Measurements from ENCODE around the gene WDR59.
A peak's percentile ranks its signal among the peaks of the same experiment; 100 is the strongest.

WDR59 gene

DNA sequence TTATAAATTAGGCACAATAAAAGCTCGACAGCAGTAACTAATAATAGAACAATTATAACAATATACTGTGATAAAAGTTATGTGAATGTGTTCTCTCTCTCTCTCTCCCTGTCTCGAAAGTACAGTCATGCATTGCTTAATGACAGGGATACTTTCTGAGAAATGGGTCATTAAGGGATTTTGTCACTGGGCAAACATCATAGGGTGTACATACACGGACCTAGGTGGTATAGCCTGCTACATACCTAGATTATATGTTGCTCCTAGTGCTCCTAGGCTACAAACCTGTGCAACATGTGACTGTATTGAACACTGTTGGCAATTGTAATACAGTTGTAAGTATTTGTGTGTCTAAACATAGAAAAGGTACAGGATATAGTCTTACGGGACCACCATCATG is 20.8 kb upstream of the WDR59 start:
- Histone ChIP-seq H3K36me3 (peaks cover 3% of the 10 kb centered on the region; the same call in 1 of the 2 replicates), H3K4me3 (ENCODE audit: low read depth, low read length) (no peak overlapping the region), H3K4me1 (peaks cover 8% of the 10 kb centered on the region), H3K27me3 (no peaks in the 10 kb centered on the region), H3K9me3 (no peaks in the 10 kb centered on the region)
- no peak for DNase-seq
- TF ChIP-seq, protein P1, sequence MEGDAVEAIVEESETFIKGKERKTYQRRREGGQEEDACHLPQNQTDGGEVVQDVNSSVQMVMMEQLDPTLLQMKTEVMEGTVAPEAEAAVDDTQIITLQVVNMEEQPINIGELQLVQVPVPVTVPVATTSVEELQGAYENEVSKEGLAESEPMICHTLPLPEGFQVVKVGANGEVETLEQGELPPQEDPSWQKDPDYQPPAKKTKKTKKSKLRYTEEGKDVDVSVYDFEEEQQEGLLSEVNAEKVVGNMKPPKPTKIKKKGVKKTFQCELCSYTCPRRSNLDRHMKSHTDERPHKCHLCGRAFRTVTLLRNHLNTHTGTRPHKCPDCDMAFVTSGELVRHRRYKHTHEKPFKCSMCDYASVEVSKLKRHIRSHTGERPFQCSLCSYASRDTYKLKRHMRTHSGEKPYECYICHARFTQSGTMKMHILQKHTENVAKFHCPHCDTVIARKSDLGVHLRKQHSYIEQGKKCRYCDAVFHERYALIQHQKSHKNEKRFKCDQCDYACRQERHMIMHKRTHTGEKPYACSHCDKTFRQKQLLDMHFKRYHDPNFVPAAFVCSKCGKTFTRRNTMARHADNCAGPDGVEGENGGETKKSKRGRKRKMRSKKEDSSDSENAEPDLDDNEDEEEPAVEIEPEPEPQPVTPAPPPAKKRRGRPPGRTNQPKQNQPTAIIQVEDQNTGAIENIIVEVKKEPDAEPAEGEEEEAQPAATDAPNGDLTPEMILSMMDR (IDR thresholded peaks at IDR 0.05; ENCODE audit: low read depth, low read length): no peak

DNA sequence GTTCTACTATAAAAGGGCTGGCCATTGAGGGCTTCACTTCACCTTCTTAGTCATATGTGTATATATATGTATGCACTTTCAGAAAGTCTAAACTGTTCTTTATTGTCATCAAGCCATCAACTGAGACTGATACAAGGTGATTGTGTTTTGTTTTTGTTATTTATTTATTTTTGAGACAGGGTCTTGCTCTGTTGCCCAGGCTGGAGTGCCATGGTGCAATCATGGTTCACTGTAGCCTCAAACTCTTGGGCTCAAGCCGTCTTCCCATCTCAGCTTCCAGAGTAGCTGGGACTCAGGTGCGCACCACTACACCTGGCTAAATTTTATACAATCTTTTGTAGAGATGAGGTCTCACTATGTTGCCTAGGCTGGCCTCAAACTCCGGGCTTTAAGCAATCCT is 19.5 kb upstream of the WDR59 start:
- Histone ChIP-seq H3K4me1 (peaks cover 8% of the 10 kb centered on the region), H3K9me3 (no peaks in the 10 kb centered on the region), H3K4me3 (ENCODE audit: low read depth, low read length) (no peak overlapping the region), H3K36me3 (peaks cover 3% of the 10 kb centered on the region; the same call in 1 of the 2 replicates), H3K27me3 (no peaks in the 10 kb centered on the region)
- no peak for DNase-seq
- TF ChIP-seq, protein P1 (IDR thresholded peaks at IDR 0.05; ENCODE audit: low read depth, low read length): no peak

DNA sequence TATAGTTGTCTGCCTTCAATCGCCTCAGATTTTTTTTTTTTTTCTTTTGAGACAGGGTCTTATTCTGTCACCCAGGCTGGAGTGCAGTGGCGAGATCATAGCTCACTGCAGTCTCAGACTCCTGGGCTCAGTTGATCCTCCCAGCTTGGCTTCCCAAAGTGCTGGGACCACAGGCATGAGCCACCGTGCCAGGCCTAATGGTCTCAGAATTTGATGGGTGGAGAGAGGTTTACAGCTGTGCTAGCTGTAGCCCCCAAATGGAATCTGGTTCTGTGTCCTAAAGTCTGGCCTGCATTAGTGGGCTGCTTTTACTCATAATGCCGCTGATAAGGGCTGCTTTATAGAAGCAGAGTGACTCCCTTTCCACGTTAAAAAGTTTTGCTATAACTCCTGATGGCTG is 19.0 kb upstream of the WDR59 start:
- peak; percentile 13 for DNase-seq
- Histone ChIP-seq H3K27me3 (no peaks in the 10 kb centered on the region), H3K36me3 (peaks cover 3% of the 10 kb centered on the region; the same call in 1 of the 2 replicates), H3K4me3 (ENCODE audit: low read depth, low read length) (no peak overlapping the region), H3K4me1 (peaks cover 8% of the 10 kb centered on the region), H3K9me3 (no peaks in the 10 kb centered on the region)
- TF ChIP-seq, protein P1 (IDR thresholded peaks at IDR 0.05; ENCODE audit: low read depth, low read length): no peak

DNA sequence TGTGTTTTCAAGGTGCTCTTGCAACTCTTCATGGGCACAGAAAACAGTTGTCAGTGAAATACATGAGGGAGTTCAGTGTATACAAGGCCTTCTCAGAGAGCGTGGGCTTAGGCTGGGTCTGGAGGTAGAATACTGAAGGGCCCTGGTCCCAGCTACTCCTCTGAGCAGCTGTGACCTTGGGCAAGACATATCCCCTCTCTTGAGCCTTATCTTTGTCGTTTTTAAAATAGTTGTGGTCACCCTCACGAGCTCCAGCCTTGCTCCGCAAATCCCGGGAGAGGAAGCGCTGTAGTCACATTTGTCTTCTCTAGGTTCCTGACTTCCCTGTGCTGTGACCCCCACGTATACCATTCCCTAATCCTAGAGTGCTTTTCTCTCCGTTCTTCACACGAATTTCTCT is 17.6 kb upstream of the WDR59 start:
- peaks cover 3% of the 10 kb centered on the region; the same call in 1 of the 2 replicates for H3K36me3 ChIP-seq
- peaks cover 8% of the 10 kb centered on the region for H3K4me1 ChIP-seq
- H3K9me3 ChIP-seq: no peaks in the 10 kb centered on the region
- no peak overlapping the region for H3K4me3 ChIP-seq (ENCODE audit: low read depth, low read length)
- no peaks in the 10 kb centered on the region for H3K27me3 ChIP-seq
- DNase-seq: no peak
- TF ChIP-seq, protein P1 (IDR thresholded peaks at IDR 0.05; ENCODE audit: low read depth, low read length): no peak

DNA sequence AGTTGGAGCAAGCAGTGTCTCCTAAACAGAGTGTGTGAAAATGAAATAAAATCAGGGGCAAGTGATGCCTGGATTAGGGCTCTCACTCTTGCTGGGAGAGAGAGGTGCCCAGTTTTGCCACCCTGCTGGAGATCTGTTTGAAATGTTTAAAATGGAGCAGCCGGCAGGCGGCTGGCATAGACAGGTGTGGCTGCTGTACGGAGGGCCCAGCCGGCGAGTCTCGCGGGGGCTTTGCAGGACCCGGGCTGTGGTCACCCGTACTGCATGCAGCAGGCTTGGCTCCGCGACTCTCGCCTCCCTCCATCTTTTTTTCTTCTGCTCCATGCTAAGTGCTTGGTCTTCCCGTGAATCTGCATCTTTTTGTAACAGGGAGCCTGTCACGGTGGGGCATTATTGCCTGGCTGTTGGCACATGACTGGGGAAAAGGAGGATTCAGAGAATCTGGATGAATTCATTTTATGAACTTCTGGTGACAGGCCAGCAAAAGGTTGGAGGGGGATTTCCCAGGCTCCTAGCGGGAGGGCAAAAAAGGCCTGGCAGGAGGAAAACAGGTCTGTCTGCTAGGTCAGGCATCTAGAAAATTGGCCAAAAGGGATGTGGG is 15.7 kb upstream of the WDR59 start:
- Histone ChIP-seq H3K4me3 (ENCODE audit: low read depth, low read length) (peak overlapping the region; percentile 79), H3K9me3 (no peaks in the 10 kb centered on the region), H3K36me3 (peaks cover 3% of the 10 kb centered on the region; the same call in 1 of the 2 replicates), H3K4me1 (peaks cover 8% of the 10 kb centered on the region), H3K27me3 (no peaks in the 10 kb centered on the region)
- DNase-seq: peak; percentile 35
- TF ChIP-seq, protein P1 (IDR thresholded peaks at IDR 0.05; ENCODE audit: low read depth, low read length): no peak

DNA sequence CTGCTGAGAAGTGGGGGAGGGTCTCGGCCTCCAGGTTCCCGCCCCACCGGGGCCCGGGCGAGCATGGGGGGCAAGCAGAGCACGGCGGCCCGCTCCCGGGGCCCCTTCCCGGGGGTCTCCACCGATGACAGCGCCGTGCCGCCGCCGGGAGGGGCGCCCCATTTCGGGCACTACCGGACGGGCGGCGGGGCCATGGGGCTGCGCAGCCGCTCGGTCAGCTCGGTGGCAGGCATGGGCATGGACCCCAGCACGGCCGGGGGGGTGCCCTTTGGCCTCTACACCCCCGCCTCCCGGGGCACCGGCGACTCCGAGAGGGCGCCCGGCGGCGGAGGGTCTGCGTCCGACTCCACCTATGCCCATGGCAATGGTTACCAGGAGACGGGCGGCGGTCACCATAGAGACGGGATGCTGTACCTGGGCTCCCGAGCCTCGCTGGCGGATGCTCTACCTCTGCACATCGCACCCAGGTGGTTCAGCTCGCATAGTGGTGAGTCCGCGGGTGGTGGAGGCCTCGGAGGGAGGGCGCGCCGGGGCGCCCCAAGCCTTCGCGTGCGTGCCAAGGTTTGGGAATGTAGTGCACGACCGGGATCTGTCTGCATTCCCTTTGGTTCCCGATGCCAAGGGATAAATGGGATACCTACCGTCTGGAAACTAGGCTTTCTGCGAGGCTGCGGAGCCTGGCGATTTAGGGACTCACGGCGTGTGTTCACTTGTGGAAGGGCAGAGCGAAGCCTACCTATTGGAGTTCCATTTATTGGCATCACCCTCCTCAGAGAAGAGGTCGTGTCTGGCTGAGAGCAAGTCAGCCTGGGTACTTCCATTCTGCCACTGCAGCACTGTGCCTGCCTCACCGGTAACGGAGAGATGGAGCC is 14.9 kb upstream of the WDR59 start:
- H3K9me3 ChIP-seq: no peaks in the 10 kb centered on the region
- H3K27me3 ChIP-seq: no peaks in the 10 kb centered on the region
- H3K4me3 ChIP-seq (ENCODE audit: low read depth, low read length): peak overlapping the region; percentile 79
- peaks cover 3% of the 10 kb centered on the region; the same call in 1 of the 2 replicates for H3K36me3 ChIP-seq
- TF ChIP-seq, protein P1 (IDR thresholded peaks at IDR 0.05; ENCODE audit: low read depth, low read length): no peak
- H3K4me1 ChIP-seq: peaks cover 8% of the 10 kb centered on the region
- peak; percentile 51 for DNase-seq
